Measurements from ENCODE around the gene NBR1. TPM values are rescaled to one million over a fixed set of nuclear protein-coding genes. Genes with fewer than 3 reads are reported as not detected.
"Not testable (repeated sequence)": the region's sequence is repeated elsewhere in the genome, so short reads cannot be mapped to it uniquely, and the experiment has no call there.

The NBR1 gene
- total and polyA plus RNA-seq, 2 of the 8 experiments (the other 6 are each of a cell fraction or from before 2014, with no cell fraction given): 13.5 to 36.0 TPM

GRCh38 chr17:43138531-43138930, 32.5 kb upstream of the NBR1 start:
- not testable (repeated sequence) for H3K9ac ChIP-seq (replicated peaks in 1 of 4; ENCODE audit: extremely low read depth in 1 of 4, low read depth in 3 of 4, low read length in 3 of 4); H3K79me1 ChIP-seq (ENCODE audit: low read depth, low read length); H4K5ac ChIP-seq (ENCODE audit: insufficient read length, low read depth, low read length); H3K4me3 ChIP-seq (ENCODE audit: extremely low read depth in 1 of 4, insufficient read depth in 2 of 4, low read depth in 3 of 4, low read length in 4 of 4); H3K56ac ChIP-seq (replicated peaks; ENCODE audit: insufficient read length, low read depth, low read length); DNase-seq (ENCODE audit: low read depth in 1 of 2, low spot score in 2 of 2); H2BK20ac ChIP-seq (ENCODE audit: low read length); H2BK5ac ChIP-seq (ENCODE audit: low read depth, low read length); H3K27ac ChIP-seq (ENCODE audit: low read depth, low read length); H3K14ac ChIP-seq (ENCODE audit: insufficient read length); H2BK120ac ChIP-seq (replicated peaks; ENCODE audit: low read depth, low read length); H2BK12ac ChIP-seq (ENCODE audit: low read depth, low read length); H3K23me2 ChIP-seq (ENCODE audit: low read depth, low read length); H3K4me1 ChIP-seq (replicated peaks in 1 of 4; ENCODE audit: control insufficient read depth in 3 of 4, insufficient read depth in 4 of 4, low read length in 3 of 4); H3K4me2 ChIP-seq (ENCODE audit: insufficient read depth in 1 of 2, low read depth in 2 of 2, low read length in 2 of 2); FAIRE-seq; H3K79me2 ChIP-seq (ENCODE audit: control insufficient read depth in 1 of 2, insufficient read depth in 2 of 2, low read length in 2 of 2); H2BK15ac ChIP-seq (ENCODE audit: low read length); H3K4ac ChIP-seq (replicated peaks; ENCODE audit: insufficient read length, low read depth, low read length); H3K9me3 ChIP-seq (ENCODE audit: insufficient read depth in 2 of 2, low read depth in 1 of 2, low read length in 1 of 2); H3K23ac ChIP-seq (ENCODE audit: insufficient read length); H2AFZ ChIP-seq (ENCODE audit: low read length); H2AK5ac ChIP-seq (ENCODE audit: low read depth, low read length); H4K20me1 ChIP-seq (replicated peaks in 1 of 2; ENCODE audit: control insufficient read depth in 1 of 2, insufficient read depth in 2 of 2, low read length in 2 of 2); H3K27me3 ChIP-seq (replicated peaks in 1 of 4; ENCODE audit: control insufficient read depth in 3 of 4, extremely low read depth in 1 of 4, insufficient read depth in 3 of 4, low read length in 3 of 4); H3K18ac ChIP-seq (ENCODE audit: extremely low read depth, low read length); H4K91ac ChIP-seq (replicated peaks; ENCODE audit: insufficient read length, low read length)
- POLR2A ChIA-PET (ENCODE audit: partially characterized antibody): interaction anchor here (0.6 to 2.6 kb wide), 7 partner anchors 9 to 177 kb away, joined by 3 to 14 read pairs (median 3); partner anchors contain the start of gene BRCA1
- CTCF ChIA-PET (ENCODE audit: partially characterized antibody): interaction anchor here (0.6 to 1.5 kb wide), 2 partner anchors 21 to 31 kb away, joined by 3 to 5 read pairs; no protein-coding TSS in a partner anchor
- Histone ChIP-seq H3K36me3 (ENCODE audit: control insufficient read depth in 2 of 4, insufficient read depth in 4 of 4, low read length in 3 of 4) (peaks cover 0 to 10% (median 0%) of the 10 kb centered on the region in 4 experiments; a peak in 3 of 8 replicates), H4K8ac (ENCODE audit: extremely low read depth, insufficient read depth, low read length) (peak overlapping the region; percentile 57; the same call in 1 of the 2 replicates)
- WGBS, 2 experiments (ENCODE audit: extremely low coverage in 1 of 2, insufficient coverage in 1 of 2, insufficient read length in 1 of 2, insufficient replicate concordance in 2 of 2, low coverage in 1 of 2, low lambda C conversion rate in 2 of 2, missing lambda C conversion rate in 1 of 2): 90% methylated on average over 4 of the region's 4 CpGs; no CpG with 5 or more reads in 1 of the 2 experiments
